HG03039 (cell line): ENCODE data around the gene FAM20C.
"Not testable (repeated sequence)": the region's sequence is repeated elsewhere in the genome, so short reads cannot be mapped to it uniquely, and the experiment has no call there.

Experiments
- ATAC-seq: cut with Tn5 transposase; IDR thresholded peaks from one replicate; pipeline ENCODE4 v1.9.1; 2021; ENCODE audit warnings: mild to moderate bottlenecking, moderate library complexity; ENCODE audit not compliant: unreplicated experiment

FAM20C gene

DNA sequence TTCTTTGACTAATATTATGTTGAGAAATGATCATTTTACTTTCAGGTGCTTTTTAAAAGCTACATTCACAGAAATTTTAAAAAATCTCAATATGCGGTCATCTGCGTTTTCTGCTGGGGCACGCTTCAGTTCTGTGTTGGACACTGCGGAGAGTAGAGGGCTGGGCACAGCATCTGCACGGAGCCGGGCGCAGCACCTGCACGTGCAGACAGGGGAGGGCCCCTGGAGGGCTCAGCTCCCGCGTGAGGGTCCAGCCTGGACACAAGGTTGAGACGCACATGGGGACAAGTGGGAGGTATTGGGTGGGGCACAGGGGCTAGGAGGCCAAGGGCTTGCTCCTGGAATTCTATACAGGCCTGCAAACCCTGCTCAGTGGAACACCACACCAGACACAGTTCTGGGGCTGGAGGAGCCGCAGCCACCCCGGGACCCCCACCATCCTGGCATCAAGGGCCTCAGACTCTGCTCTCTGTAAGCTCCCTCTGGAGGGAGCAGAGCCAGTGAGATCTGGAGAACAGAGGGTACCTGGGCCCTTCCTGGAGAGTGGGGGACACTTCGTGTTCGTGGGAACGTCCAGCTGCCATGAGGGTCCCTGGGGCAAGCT lies 20.4 kb upstream of the FAM20C start:
- ATAC-seq = no peak

DNA sequence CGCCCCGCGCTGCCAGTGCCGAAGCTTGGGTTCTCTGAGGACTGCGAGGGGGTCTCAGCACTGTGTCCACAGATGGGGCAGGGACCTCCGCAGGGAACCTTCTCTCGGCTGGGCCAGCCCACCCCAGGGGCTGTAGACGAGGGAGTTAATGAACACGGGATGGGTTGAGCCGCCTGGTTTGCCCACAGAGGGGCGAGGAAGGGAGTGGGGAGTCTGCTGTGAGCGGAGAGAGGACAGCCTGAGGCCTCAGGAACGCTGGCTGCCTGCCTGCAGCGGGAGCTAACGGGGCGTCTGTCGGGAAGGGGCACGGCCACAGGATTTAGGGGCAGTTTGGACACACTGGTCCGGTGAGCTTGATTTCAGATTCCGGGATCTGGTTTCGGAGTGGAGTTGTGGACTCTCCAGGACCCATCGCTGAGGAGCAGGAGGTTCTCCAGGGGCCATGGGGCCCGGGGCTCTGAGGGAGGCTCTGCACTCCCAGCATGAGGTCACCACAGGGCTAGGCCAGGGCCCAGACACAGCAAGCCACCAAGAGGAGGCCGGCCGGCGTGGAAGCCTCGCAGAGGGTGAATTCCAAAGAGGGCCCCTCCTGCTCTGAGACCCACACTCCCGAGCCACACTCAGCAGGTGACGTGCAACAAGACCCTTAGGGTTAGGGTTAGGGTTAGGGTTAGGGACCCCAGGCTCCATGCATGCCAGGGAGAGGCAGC lies 19.0 kb upstream of the FAM20C start:
- no peak for ATAC-seq

DNA sequence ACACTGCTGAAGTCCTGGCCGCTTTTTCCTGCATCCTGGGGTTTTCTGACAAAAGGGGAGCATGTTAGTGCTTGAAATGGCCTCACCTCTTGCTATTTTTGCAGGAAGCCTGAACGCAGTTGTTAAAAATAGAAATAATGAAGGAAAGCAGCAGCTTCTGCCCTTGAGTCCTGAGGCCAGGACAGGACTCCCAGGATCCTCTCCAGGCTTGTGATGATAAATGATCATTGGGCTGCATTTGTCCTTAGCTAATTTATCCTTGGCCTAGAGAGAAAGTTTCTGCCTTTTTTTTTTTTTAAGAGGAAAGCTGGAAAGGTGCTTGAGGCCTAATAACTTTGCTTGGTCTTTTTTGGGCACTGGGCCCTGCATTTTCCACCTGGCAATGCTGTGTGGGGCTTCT lies 17.7 kb upstream of the FAM20C start:
- ATAC-seq = no peak

DNA sequence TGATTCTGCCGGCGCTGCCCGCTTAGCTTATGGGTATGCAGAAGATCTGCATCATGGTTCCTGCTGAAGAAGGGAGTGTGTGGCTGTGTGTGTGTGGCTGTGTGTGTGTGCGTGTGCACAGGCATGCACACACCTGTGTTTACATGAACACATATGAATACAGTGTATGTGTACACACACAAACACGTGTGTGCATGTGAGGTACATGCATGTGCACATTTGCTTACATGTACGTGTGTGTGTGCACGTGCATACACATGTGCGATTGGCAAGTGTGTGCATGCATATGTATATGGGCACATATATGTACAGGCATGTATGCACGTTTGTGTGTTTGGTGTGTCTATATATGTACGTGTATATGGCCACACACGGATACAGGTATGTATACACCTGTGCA lies 16.4 kb upstream of the FAM20C start:
- no peak for ATAC-seq

DNA sequence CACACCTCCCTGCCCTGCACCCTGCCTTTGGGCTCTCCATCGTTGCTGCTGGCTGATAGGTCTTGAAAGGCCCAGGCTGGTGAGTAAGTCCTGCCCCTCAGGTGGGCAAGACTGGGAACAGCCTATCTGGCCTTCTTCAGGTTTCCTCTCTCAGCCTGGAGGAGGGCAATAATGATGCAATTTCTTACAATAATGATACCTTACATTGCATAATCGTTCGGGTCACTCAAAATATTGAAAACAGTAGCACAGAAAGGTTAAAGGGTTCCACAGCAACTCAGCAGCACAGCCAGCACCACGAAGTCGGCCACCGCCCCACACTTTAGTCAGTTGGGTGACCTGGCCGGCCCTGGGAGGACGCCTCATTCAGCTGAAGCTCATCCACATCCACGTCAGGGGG lies 16.0 kb upstream of the FAM20C start:
- no peak for ATAC-seq

DNA sequence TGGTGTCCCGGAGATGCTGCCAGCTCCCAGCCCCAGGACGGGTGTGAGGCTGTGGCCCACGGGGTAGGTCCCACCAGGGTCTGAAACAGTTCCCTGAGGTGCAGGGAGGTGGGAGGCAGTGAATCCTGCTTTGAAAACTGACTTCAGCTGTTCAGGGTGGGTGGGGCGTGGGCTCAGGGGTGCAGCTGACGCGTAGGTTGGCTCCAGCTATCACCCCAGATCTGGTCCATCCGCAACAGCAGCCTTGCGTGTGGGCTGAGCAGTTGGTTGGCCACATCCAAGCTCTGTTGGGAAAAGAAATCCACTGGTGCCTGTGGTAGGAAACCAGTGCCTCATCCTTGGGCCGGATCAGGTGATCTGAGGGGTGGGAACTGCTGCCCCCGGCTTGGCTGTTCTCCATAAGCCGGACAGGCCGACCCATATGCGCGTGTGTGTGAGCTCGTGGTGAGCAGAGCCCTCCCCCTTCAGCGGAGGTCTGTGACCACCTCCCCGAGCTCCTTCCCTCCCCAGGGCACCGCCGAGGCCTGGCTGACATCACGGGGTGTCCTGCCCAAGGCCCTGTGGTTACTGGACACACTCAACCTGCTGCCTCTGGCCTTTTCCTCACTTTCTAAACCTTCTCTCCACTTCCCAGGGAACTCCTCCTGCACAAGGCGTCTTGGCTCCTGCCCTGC lies 15.4 kb upstream of the FAM20C start:
- no peak for ATAC-seq

DNA sequence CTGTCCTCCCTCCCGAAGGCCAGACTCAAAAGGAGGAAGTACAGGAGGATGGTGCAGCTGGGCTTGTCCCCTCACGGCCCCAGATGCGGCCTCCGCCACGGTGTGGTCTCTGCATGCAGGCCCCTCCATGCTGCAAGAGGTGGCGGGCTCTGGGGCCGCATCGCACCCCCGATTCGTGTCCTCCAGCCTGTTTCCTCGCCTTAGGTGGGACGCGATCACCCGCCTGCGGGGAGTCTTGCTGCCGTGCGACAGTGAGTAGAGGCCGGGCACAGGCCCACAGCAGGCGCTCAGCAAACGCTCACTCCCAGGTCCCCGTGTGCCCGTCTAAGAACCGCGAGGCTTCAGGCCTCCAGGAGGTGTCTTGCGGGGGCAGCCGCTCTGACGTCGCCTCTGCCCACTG lies 13.9 kb upstream of the FAM20C start:
- ATAC-seq = no peak

DNA sequence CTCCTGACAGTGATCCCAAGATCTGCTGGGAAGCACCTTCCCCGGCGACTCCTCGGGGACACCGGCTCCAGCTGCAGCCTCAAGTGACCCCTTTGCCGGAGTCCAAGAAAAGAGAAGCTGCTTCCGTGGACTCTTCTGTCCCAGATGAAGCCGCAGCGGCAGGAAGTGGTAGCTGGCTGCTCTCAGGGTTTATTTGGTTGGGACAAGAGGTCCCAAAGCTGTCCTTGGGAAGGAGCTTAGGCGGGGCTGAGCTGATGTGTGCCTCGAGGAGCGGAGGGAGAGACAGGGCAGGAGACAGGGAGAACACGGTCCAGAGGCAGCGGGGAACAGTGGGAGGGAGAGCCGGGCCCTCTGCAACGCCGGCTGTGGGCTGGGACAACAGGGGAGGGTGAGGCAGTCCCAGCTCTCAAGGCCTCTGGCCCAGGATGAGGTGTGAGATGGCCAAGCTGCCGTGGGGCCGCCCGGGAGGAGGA lies 13.1 kb upstream of the FAM20C start:
- ATAC-seq = no peak

DNA sequence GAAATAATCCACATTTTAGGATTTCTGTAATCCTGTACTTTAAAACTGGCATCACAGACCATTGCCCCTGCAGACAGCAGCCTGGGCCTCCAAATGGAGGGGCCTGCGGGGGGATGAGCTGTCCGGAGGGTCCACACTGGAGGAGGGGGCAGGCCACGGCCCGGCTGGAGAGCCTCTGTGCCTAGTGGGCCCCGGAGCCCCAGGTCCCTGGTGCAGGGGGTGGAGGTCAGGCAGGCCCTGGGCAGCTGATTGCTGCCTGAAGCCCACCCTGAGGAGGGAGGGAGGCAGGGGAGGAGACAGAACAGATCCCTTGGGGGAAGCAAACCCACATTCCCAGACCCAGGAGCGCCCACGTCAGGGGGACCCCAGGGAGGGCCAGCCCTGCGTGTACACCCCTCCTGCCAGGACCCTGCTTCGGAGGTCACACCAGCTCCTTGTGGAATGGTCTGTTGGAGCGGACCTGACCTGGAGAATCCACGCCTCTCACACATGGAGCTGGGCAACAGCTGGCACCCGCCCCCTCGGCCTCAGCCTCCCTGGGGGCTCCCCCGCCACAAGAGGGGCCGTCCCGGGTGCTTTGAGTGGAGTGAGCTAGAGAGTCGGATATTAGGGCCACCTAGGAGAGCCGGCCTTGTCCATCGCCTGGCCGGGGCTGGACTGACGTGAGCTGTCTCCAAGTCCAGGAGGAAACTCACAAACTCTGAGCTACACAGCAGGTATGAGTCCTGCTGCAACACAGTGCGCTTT lies 12.2 kb upstream of the FAM20C start:
- no peak for ATAC-seq

DNA sequence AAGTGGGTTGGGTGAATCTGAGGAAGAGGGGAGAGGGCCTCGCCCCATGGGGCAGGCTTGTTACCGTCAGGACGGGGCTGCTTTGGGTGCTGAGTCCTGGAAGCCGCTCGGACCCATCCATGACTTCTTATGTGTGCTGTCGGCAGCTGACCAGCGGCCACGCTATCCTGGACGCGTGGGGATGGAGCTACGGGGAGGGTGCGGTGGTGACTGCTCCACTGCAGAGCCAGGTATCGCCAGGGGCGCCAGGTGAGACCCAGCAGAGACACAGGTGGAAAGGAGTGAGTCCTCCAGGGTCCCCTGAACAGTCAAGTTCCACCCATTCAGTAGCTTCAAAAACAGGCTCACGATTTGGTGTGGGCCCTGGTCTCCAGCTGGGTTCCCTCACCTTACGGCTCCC lies 10.6 kb upstream of the FAM20C start:
- no peak for ATAC-seq

DNA sequence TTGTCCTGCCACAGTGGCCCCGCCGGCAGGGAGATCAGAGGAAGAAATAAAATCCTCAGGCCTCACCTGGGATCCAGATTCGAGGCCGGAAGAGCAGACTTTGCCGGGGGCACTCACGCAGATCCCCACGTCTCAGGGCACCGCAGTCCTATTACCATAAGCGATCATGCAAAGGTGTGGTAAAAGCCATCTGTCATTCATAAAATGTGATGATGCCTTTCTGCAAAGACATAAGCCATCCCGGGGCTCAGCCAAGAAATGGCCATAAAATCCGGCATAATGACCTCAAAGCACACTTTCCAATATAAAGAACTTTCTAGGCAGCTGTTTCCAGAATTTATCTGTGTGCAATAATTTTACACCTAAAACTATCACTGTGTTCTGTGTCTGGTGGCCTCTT lies 9.9 kb upstream of the FAM20C start:
- ATAC-seq = not testable (repeated sequence)

DNA sequence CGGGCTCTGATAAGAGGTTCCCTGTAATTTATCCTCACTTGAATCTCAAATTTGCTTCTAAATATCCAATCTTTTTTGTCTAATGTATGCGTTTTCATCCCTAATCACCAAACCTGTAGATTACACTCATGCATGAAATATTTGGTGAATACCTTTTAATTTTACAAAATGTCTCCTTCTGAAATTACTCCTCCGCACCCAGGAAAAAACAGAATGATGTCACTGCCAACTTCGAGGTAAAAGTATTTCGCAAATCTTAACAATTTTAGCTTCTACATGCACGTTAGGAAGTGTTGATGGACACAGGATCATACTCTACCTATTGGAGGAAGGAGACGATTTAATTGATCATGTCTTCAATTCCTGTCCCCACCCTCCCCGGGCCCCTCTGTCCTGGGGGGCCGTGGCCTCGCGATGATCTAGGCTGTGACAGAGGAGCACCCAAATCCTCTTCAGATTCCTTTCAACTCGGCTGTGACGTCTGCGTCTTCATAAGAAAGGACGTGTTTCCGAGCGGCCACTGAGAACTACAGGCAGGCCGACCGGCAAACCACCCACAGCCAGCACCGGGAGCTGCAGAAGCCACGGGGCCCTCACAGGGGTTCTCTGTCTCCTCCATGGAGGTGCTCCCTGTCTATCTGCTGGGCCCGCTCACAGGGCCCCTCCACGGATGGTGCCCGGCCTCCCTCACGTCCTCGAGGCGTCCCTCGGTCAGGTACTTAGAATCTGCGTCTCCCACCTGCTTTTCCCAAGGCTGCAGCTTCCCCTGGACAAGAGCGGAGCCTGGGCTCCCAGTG lies 8.7 kb upstream of the FAM20C start:
- no peak for ATAC-seq

DNA sequence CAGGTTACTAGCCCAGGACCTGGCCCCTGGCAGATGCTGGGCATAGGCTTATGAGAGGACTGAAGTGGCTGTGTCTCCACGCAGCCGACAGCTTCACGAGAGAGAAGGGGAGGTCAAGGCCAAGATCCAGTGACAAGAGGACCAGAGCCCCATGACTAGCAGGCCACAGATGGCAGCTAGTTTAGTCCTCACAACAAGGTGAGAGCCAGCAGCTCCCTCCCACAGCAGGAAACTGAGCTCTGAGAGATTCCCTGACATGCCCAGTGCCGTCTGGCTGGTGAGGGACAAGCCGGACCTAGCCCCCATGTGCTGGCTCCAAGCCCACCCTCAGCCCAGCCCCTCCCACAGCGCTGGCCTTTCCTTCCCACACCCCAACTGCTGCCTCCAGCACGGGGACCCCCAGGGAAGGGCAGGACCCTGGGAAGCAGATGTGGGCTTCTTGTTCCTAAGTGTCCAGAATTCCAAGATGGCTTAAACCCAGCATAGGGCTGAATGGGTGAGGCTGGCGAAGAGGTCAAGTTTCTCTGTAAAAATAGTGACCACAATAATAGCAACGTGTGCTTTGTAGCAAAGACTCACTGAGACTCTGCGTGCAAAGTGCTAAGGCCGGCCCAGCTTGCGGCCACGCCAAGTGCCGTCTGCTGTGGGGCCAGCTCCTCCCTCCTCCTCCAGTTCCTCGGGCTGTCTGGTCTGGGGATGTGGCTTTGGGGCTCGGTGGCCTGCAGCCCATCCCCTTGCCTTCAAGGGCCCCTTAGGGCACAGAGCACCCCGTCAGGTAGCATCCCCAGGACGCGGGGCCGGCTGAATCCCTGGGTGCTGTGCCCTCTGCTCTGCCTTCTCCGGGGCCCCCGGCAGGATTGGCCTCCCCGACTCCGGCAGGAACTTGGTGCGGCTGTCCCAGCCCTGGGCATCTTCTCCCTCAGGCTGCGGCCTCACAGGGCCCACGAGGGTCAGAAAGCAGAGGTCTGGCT lies 7.8 kb upstream of the FAM20C start:
- ATAC-seq = no peak

DNA sequence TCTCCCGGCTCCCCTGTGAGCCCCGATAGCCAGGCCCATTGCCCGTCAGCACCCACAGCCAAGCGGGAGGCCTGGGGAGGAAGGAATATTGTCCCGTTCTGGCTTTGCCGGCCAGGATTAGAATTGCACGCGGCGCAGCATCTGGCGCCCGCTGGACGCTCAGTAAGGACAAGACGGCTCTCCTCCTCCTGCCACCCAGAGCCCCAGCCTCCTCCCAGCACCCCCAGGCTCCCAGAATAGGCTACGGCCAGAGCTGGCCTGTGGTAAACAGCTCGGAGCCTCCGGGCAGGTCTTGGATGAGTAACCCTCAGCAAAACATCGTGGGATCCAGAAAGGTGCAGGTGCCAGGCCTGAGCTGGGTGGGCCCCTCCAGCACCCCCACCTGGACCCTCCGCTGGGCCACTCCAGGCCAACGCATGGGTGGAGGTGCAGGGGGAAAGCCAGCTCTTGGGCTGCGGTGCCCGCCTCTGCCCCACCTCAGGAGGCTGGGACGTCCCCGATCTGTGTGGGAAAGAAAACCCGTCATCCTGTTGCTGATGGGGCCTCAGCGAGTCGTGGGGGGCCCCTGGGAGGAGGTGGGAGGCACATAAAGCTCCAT lies 5.8 kb upstream of the FAM20C start:
- no peak for ATAC-seq

DNA sequence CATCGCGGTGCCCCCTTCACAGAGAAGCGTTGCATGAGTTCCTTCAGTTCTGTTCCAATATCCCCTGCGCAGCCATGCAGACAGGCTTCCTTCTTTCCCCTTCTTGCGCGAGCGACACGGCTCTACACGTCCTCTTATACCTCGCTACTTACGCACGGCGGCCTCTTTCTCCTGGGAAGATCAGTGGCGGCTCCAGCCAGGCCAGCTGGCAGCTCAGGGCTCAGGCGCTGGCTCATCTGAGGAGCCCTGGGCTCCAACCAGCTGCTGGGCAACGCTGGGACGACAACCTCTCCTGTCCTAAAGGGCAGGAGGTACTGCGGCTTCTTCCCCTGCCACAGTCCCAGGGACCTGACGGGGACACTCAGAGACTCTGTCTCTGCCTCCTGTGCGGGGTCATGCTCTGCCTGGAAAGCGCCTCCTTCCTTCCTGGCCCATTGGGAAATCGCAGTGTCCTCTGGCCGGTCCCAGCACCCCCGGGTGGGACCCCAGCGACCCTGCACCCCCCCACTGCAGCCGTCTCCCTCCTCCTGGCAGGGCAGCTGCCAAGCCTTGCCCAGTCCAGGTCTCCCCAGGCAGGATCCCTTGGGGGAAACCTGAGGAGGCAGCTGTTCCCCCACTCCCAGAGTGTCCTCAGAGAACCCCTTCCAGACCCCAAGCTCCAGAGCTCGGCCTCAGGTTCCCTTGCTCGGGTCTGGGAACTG lies 5.0 kb upstream of the FAM20C start:
- no peak for ATAC-seq

DNA sequence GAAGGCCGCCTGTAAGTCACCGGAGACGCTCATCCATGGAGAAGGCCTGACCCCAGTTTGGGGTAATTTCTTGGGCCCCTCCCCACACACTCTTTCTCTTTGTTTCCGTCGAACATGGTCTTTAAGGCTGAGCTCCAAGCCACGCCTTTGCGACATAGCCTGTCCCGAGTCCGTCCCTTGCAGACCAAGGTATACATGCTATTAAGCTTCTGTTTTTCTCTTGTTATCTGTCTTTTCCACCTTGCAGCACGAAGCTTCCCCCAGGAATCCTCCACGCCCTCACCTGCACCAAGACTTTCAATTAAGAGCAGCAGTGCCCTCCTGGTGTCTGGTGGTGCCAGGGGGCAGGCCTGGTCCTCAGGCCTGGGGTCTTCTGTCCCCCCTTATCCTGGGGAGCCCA lies 4.2 kb upstream of the FAM20C start:
- ATAC-seq = no peak

DNA sequence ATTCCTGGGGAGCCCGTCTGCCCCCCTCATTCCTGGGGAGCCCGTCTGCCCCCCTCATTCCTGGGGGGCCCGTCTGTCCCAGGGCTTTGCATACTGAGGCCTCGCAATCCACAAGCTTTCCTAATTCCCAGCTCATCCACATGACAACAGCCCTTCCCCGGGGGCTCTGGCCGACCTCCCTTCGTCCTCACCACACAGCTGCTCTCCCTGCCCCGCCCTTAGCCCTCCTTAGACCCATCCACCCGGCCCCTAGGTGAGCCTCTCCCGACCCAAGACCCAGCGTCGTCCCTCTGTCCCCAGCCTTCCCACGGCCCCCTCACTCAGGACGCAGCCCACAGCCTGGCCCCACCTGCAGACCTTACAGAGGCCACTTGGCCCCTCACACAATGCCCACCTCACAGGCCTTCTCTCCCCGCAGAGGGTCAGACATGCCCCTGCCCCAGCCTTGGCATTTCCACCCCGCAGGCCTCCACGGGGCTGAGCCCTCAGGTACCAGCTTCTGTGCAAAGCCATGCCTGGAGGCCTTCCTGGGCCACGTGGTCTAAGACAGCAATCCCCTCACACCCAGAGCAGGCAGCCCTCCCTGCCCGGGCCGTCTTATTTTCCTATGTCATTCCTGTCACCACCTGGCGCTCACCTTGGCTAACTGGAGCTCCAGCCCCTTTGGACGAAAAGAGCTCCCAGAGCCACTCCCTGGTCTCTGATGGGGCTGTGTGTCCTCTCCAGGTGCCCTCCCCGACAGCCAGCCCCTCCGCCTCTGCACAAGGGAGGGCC lies 3.5 kb upstream of the FAM20C start:
- ATAC-seq = no peak

DNA sequence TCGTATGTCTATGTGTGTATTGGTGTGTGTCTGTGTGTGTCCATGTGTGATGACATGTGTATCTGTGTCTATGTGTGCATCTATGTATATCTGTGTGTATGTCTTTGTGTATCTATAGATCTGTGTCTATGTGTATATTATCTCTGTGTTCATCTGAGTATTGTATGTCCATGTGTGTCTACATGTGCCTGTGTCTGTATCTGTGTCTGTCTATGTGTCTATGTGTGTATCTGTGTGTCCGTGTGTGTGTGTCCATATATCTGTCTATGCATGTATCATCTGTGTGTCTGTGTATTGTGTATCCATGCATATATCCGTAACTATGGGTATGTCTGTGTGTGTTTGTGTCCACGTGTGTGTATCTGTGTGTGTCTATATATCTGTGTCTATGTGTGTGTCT lies 2.7 kb upstream of the FAM20C start:
- no peak for ATAC-seq
